GM19238 (cell line): ENCODE data around the gene FAM78A.
"Not testable (repeated sequence)": the region's sequence is repeated elsewhere in the genome, so short reads cannot be mapped to it uniquely, and the experiment has no call there.

Experiments used
- DNase-seq: peaks from one replicate; pipeline ENCODE4 v3.0.0; 2011; ENCODE audit warnings: low spot score; ENCODE audit not compliant: insufficient read length

The FAM78A gene

DNA sequence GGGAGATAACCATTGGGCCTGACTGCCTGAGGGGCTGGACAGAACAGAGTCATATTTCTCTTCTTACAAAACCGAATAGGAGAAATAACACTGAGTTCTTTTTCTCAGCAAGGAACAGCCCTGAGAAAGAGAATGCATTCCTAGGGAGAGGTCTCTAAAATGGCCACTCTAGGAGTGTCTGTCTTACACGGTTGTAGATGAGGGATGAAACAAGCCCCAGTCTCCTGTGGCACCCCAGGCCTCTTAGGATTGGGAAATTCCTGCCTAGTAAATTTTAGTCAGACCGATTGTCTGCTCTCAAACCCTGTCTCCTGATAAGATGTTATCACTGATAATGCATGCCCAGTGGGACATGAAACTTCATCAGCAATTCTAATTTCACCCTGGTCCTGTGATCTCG is 64.4 kb downstream of the FAM78A start:
- DNase-seq: not testable (repeated sequence)
